ENCODE results near the gene TJP3. TPM values are rescaled to one million over a fixed set of nuclear protein-coding genes. Genes with fewer than 3 reads are reported as not detected.
"Not testable (repeated sequence)": the region's sequence is repeated elsewhere in the genome, so short reads cannot be mapped to it uniquely, and the experiment has no call there.

The TJP3 gene
- total RNA-seq, 1 donor from 2014 or later = not detected

DNA sequence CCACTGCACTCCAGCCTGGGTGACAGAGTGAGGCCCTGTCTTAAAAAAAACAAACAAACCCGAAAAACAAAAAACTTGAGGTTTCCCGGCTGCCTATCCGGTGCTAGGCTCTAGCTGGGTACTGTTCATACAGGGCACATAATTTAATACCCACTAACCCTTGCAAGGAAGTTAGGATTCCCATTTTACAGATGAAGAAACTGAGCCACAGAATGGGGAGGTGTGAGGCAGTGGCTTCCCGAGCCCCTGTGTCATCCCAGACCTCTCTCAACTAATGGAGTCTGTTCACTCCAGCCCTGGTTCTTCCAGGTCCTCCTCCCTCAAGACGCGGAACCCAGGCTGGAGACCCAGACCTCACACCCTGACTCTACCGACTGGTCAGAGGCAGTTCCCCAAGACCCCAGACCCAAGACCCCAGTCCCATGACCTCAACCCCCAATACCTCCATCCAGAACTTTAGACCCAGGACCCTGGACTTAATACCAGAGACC, 52.7 kb downstream of the TJP3 start:
- DNase-seq (ENCODE audit: low spot score) = no peak
- intact Hi-C loops (cut with DNase I) = loop anchor here (5.0 kb wide), 1 partner anchor 226 kb away; the partner anchor contains the start of gene EEF2

DNA sequence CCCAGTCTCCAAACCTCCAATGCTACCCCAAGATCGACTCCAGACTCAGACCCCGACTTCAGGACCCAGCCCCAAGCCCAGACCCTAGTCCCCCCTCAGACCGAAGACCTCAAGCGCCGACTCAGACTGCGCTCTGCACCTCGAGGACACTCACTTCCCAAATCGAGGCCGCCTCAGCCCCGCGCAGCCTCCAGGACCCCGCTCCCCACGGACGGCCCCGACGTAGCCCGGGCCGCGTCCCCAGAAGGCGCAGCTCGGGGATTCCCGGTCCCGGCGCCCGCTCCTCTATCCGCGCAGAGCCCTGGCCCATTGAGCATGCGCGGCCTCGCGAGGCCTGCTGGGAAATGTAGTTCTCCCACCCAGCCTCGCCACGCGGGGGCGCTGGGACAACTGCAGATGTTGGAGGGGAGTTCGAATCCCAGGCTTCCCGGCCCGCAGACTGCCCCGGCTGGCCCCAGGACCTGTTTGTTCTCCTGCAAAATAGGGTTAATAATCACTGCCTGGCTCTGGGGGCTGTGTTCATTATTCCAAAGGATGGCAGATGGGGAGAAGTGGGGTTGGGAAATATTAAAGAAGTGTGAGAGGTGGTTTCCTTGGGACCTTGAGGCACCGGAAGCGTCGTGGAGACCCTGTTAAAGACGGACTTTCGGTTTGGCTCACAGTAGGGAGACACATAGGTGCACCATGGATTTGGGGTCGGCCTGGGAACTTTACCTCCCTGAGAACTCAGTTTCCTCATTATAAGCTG, 53.4 kb downstream of the TJP3 start, which contains the start of gene APBA3:
Gene APBA3 (minus strand): TSS at position 311 of the 748 bp plus-strand sequence. CDS start 1,428 bp downstream, outside the sequence.
- peak; percentile 97 for DNase-seq (ENCODE audit: low spot score)
- intact Hi-C loops (cut with DNase I) = loop anchor here (5.0 kb wide), 1 partner anchor 226 kb away; the partner anchor contains the start of gene EEF2

DNA sequence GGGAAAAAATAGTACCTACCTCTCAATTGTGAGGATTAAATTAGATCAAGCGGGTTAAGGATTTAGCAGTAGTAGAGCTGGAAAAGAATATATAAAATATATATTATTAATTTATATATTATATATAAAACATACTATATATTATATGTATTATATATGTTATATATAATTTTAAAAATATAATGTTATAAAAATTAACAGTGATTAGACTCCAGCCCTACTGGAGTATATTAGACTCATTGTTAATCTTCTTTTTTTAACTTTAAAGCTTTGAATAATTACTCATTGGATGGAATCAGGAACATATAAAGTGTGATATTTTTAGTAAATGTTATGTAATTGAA, 53.9 kb downstream of the TJP3 start:
- intact Hi-C loops (cut with DNase I) = loop anchor here (5.0 kb wide), 1 partner anchor 225 kb away; the partner anchor contains the start of gene EEF2

DNA sequence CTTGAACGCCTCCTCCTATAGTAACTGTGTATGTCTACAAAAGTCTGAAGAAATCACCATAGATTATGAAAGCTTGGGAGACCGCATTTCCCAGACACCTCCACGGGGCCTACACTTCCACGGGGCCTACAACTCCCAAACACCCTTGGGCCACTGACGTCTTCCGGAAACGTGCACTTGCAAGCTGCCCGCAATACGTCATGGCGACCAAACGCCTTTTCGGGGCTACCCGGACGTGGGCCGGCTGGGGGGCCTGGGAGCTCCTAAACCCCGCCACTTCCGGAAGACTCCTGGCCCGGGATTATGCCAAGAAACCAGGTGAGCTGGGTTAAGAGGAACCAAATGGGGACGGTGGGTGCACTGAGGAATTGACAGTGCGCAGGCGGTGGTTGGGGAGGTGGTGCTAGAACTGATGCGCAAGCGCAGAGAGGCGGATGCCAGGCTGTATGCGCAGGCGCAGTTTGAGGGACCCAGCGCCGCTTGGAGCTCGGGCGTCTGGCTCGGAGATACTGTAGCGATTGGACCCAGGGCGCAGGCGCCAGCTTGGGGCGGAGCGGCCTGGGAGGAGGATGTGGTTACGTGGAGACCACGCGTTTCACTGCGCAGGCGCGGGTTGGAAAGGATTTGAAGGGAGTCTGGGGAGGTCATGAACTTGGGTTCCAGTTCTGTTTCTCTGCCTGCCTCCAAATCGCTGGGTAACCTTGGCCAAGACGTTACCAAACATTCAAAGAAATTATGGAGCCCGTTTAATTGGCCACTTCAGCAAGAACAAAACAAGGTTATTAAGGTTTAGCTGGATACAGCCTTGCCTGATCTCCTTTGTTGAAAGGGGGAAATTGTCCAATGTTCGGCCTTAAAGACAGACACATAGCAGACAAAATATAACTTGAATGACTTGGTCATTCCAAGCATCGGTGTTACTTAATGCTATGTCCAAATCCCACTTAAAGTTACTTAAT, 54.6 kb downstream of the TJP3 start, which contains the start of gene MRPL54:
Gene MRPL54 (plus strand): TSS at position 182 of the 959 bp plus-strand sequence. CDS start 19 bp downstream, at position 201.
- intact Hi-C loops (cut with DNase I) = loop anchor here (5.0 kb wide), 1 partner anchor 225 kb away; the partner anchor contains the start of gene EEF2
- DNase-seq (ENCODE audit: low spot score) = peak; percentile 100

More for the DNA sequence above, 53.9 kb downstream of the TJP3 start:
- DNase-seq (ENCODE audit: low spot score) = no peak

DNA sequence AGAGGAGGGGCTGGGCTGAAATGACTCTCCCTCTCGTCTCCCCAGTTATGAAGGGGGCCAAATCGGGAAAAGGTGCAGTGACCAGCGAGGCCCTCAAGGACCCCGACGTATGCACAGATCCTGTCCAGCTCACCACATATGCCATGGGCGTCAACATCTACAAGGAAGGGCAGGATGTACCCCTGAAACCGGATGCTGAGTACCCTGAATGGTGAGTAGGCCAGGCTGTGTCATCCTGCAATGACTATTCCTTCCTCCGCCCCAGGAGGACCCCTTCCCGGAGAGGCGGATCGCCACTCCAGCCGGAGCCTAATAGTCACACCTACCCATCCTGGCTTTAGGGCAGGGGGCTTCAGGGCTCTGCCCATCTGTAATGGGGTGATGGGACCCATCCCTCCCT, 56.9 kb downstream of the TJP3 start:
- intact Hi-C loops (cut with DNase I) = no loop called here
- DNase-seq (ENCODE audit: low spot score) = no peak

DNA sequence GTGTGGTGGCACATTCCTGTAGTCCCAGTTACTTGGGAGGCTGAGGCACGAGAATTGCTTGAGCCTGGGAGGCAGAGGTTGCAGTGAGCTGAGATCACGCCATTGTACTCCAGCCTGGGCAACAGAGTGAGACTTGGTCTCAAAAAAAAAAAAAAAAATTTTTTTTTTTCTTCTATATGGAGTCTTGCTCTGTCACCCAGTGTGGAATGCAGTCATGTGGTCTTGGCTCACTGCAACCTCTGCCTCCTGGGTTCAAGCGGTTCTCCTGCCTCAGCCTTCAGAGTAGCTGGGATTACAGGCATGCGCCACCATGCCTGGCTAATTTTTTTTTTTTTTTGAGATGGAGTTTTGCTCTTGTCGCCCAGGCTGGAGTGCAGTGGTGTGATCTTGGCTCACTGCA, 57.6 kb downstream of the TJP3 start:
- DNase-seq (ENCODE audit: low spot score); intact Hi-C loops (cut with DNase I): not testable (repeated sequence)

DNA sequence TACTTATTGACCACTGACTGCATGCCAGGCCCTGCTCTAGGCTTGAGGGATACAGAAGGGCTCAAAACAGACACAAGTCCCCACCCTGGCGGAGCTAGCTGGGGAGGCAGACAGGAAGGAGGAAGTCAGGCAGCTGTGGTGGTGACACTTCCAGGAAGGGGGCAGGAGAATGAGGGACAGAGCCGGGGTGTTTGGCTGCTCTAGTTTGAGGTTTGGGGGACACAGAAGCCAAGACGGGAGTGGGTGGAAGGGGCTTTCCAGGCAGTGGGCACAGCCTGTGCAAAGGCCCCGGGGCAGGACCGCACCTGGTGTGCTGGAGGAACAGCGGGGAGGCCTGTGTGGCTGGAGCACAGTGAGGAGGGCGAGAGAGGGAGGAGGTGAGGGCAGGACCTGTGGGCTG, 58.3 kb downstream of the TJP3 start:
- intact Hi-C loops (cut with DNase I) = no loop called here
- no peak for DNase-seq (ENCODE audit: low spot score)

DNA sequence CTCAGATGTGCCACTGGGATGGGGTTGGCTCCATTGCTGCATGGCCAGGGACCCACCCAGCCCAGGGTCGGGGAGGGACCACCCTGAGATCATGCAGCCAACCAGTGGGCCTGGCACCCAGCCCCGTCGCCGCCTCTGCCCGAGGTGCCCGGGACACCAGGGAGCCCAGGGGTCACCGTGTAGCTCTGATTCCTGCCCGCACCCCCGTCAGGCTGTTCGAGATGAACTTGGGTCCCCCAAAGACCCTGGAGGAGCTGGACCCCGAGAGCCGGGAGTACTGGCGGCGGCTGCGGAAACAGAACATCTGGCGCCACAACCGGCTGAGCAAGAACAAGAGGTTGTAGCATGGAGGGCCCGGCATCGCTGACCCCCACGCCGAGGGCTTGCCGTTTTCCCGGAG, 58.9 kb downstream of the TJP3 start:
- intact Hi-C loops (cut with DNase I) = no loop called here
- DNase-seq (ENCODE audit: low spot score) = no peak

DNA sequence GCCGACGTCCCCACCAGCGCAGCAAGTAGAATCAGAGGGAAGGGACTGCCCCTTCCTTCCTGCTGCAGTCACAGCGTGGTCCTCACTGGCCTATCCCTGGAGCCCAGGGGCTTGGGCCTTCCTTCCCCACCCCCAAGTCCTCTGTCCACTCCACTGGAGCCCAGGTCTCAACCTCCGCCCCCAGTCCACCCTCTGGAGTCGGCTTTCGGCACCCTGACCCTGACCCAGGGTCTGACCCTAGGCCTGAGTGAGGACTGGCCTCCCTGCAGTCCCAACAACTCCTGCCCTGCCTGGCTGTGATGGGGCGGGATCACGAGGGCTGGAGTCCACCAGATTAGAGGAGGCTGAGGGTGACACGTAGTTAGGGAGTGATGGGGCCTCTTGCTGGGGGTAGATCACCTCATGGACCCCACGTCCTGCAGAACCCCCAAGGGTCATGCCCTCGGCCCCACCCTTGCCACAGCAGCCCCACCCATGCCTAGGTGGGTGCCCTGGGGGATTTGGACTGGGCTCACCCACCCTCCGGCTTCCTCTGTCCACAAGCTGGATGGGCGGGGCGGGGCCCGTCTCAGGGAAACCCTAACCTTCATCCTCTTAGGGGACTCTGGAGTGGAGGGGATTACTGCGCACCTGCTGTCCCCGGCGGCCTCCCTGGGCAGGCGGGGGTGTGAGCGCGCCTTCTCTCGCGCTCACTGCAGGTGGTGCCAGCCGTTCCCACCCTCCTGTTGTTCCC, 60.0 kb downstream of the TJP3 start:
- intact Hi-C loops (cut with DNase I) = no loop called here
- DNase-seq (ENCODE audit: low spot score) = no peak

DNA sequence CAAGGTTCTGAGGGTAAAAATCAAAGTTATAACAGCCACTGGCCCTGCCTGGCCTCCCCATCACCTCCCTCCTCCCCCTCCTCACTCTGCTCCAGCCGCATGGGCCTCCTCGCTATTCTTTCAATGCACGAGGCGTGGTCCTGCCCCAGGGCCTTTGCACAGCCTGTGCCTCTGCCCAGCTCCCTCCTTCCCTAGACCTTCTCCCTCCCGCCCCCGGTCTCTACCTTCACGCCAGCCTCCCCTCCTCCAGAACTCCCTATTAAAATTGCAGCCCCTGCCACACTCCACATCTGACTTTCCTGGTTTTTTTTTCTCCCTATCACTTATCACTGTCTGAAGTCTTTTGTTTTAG, 60.5 kb downstream of the TJP3 start:
- no peak for DNase-seq (ENCODE audit: low spot score)
- intact Hi-C loops (cut with DNase I) = no loop called here

DNA sequence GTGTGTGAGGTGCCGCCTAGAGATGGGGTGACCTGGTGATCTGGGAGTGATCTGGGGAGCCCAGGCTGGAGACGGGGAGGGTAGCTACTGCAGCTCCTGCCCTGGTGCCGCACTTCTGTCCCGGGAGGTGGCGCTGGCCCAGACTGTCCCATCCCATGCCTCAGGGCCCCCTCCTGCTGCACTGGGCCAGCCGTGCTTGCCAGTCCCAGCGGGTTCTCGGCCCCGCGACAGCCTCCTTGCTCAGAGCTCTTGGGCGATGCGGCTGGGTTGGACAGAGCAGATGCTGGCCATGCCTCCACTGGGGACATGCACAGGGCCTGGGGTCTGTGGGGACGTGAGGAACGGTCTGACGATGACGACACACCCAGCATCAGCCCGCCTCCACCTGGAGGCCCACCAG, 61.3 kb downstream of the TJP3 start:
- intact Hi-C loops (cut with DNase I) = no loop called here
- no peak for DNase-seq (ENCODE audit: low spot score)

DNA sequence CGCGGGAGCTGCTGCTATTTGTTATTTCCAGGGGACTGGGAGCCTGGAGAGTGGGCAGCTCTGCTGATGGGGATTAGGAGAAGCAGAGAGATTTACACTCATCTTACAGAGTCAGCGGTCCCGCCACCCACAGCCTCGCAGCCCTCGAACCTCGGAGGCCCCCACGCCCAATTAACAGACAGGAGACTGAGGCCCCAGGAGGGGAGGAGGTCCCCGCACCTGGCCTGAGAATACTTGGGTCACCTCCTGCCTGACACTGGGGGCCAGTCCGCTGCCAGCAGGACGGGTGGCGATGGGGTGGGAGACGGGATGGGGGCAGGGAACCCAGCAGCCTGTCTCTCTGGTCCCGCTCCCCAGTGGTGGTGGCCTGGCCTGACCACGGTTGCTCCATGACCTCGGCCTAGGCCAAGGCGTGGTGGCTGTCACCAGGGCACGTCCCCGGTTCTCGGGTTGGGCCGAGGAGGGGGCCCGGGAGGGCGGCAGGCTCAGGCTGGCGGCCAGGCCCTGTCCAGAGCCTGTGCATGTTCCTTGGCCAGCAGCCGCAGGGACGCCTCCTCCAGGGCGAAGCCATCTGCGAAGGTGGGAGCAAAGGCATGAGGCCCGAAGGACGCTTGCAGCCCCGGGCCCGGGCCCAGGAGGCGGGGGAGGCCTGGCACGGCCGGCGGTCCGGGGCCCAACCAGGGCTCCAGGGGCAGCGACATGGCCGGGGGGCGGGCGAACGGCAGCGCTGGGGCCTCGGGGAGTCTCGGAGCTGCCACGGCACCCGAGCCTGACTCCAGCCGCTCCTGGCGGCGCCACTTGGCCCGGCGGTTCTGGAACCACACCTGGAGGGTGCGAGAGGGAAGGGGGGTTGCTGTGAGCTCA, 62.2 kb downstream of the TJP3 start:
- intact Hi-C loops (cut with DNase I) = no loop called here
- no peak for DNase-seq (ENCODE audit: low spot score)

DNA sequence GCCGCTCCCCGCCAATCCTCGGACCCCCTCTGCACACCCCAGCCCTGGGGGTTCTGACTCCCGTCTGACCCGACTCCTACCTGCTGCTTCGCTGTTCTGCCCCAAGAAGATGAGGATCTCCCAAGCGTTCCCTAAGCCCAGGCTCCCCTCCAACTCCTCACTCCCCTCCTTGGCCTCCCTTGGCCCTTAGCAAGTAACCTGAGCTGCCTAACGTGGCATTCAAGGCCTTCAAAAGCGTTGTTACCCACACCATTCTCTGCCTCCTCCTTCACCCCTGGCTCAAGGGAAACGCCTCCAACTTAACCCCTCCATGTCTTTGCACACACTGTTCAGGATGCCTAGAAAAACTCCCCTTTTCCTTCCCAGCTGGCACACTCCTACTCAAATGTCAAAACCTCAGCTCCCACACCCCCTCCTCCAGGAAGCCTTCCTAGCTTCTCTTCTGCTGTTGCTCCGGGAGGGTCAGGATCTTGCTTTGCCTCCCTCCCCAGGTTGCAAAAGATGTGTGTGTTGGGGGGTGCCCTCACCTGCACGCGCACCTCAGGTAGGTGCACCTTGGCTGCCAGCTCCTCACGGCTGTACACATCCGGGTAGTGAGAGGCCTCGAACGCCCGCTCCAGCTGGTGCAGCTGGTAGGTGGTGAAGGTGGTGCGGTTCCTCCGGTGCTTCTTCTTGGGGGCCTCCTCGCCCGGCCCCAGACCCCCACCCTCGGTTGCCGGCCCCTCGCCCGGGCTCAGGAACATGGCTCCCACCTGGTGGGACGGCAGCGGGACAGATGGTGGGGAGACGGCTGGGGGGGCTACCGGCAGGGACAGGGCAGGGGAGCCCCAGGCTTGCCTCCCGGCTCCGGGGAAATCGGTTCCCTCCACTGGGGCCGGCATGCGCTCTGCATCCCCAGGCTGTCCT, 63.1 kb downstream of the TJP3 start:
- DNase-seq (ENCODE audit: low spot score) = no peak
- intact Hi-C loops (cut with DNase I) = no loop called here

DNA sequence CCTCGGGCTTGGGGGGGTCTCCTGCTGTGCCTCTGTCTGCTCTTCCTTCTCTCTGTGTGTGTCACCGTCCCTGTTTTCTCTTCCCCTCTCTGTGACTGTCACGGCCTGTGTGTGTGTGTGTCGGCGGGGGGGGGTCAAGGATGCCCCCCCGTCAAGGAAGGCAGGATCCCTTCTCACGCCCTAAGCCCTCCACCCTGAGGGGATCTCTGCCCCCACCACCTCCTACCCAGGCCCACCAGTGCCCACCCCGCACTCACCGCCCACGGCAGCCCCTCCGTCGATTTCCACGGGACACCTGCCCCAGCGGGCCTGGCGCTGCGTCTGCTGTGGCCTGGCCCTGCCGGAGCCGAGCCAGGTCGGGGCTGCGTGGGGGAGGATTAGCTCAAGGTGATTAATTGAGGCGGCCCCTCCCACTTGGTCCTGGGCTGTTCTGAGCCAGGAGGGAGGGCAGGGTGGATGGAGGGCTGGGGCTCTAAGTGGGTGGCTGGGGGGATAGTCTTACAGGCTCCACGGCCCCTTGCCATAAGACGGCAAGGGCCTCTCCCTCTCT, 63.8 kb downstream of the TJP3 start, which contains the start of gene RAX2:
Gene RAX2 (minus strand): TSS at position 323 of the 550 bp plus-strand sequence. CDS start 486 bp downstream, outside the sequence.
- DNase-seq (ENCODE audit: low spot score) = no peak
- intact Hi-C loops (cut with DNase I) = no loop called here

DNA sequence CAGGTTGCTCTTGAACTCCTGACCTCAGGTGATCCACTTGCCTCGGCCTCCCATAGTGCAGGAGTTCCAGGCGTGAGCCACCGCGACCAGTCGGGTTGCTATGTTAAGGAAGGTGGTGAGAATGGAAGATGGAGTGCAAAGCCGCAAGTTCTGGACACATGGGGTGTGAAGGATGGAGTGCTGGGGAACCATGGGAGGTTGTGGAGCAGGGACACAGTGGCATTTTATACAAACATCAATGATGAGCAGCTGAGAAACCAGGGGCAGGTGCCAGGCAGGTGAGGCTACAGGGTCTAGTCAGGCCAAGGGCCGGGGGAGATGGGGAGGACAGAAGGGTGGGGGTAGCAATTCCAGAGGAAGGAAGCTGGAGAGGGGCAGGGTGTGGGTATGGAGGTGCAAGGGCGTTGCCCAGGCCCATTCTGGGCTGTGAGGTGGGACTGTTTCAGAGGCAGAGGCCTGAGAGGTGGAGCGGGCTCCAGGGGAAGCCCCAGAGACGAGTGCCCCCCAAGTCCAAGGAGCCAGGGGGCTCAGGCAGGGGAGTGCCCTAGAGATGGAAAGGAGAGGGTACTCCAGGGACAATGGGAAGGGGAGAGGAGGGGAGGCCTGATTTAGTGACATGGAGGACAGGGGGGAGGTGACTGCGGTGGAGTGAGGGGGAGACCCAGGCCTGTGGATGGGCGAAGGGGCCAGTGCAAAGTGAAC, 65.8 kb downstream of the TJP3 start:
- no peak for DNase-seq (ENCODE audit: low spot score)
- intact Hi-C loops (cut with DNase I) = no loop called here

DNA sequence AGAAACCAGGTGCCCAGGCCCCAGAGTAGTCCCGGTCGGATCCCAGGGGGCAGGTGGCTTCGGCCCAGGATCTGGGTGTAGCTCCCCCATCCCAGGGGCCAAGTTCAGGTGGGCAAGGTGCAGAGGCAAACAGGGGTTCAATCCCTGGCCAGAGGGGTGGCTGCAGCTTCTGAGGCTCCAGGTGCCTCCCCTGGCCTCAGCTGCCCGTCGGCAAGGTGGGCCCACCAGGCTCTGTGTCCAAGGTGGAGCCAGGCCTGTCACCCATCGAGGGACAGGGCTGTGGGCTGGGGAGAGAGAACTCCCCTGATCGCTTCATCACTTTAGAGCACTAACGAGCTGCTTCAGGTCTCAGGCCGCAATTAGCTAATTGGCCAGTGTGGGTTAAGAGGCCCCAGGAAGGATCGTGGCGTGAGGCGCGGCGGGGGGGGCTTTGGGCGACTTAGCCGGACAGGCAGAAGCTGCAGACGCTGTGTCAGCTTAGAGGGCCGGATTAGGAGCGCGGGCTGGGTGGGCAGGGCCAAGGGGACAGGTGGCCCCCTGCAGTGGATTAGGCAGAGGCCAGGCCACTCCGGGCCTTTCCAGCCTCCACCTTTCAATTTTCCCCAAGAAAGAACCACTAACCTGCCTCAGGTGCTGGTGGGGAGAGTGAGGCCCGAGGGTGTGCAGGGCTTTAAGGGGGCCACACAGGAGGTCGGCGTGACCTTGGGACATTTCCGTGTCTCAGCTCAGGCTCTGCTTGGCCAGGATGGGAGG, 66.6 kb downstream of the TJP3 start:
- DNase-seq (ENCODE audit: low spot score) = no peak
- intact Hi-C loops (cut with DNase I) = no loop called here

All from cardiac septum (tissue), 1 donor.